Thyroid gland (tissue), 4 donors: ENCODE results near the gene ZBTB32.

Experiments used
- POLR2A ChIP-seq, 2 donors: fragments of 450-650 bp; IDR thresholded peaks; one replicate each; pipeline ENCODE4 v1.6.1; 2017; ENCODE audit warnings: antibody characterized with exemption in 2 of 2, mild to moderate bottlenecking in 2 of 2, moderate library complexity in 1 of 2
- TF ChIP-seq, protein P1 (sequence below), 6 experiments: fragments of 200-600 bp in 3 of 6; fragments of 450-650 bp in 3 of 6; sonication (generic) in 3 of 6; IDR thresholded peaks; one replicate each; pipeline ENCODE4 v1.5.1; 2016 to 2019; ENCODE audit warnings: antibody characterized with exemption in 6 of 6, mild to moderate bottlenecking in 2 of 6, inconsistent platforms in 1 of 6, moderate library complexity in 1 of 6

DNA sequence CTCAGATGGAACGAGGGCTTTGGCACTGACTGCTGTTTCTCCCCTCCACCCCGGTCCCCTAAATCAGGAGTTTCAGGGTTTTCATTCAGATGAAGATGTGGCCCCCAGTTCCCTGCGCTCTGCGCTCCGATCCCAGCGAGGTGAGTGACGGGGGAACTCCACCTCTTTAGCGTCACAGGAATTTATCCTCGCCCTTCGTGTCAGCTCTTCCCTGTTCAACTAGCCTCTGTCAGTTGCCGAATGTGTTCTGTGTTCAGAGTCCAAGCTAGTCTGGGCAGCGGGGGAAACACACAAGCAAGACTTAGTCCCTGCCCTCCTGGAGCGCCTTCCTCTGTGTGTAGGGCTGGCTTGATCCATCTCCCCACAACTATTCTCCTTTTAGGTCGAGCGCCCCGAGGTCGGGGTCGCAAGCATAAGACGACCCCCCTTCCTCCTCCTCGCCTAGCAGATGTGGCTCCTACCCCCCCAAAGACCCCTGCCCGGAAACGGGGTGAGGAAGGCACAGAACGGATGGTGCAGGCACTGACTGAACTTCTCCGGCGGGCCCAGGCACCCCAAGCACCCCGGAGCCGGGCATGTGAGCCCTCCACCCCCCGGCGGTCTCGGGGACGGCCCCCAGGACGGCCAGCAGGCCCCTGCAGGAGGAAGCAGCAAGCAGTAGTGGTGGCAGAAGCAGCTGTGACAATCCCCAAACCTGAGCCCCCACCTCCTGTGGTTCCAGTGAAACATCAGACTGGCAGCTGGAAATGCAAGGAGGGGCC is 15.2 kb downstream of the ZBTB32 start:
- TF ChIP-seq, protein P1, sequence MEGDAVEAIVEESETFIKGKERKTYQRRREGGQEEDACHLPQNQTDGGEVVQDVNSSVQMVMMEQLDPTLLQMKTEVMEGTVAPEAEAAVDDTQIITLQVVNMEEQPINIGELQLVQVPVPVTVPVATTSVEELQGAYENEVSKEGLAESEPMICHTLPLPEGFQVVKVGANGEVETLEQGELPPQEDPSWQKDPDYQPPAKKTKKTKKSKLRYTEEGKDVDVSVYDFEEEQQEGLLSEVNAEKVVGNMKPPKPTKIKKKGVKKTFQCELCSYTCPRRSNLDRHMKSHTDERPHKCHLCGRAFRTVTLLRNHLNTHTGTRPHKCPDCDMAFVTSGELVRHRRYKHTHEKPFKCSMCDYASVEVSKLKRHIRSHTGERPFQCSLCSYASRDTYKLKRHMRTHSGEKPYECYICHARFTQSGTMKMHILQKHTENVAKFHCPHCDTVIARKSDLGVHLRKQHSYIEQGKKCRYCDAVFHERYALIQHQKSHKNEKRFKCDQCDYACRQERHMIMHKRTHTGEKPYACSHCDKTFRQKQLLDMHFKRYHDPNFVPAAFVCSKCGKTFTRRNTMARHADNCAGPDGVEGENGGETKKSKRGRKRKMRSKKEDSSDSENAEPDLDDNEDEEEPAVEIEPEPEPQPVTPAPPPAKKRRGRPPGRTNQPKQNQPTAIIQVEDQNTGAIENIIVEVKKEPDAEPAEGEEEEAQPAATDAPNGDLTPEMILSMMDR (IDR thresholded peaks at IDR 0.05) = no peak
- no peak for TF ChIP-seq POLR2A (IDR thresholded peaks at IDR 0.05)
